ENCODE measurements around the gene MS4A8. TPM values are rescaled to one million over a fixed set of nuclear protein-coding genes. Genes with fewer than 3 reads are reported as not detected.
A peak's percentile ranks its signal among the peaks of the same experiment; 100 is the strongest.

MS4A8 gene
- total RNA-seq, 4 donors from 2014 or later, result 13.2 to 541 (median 356) TPM

DNA sequence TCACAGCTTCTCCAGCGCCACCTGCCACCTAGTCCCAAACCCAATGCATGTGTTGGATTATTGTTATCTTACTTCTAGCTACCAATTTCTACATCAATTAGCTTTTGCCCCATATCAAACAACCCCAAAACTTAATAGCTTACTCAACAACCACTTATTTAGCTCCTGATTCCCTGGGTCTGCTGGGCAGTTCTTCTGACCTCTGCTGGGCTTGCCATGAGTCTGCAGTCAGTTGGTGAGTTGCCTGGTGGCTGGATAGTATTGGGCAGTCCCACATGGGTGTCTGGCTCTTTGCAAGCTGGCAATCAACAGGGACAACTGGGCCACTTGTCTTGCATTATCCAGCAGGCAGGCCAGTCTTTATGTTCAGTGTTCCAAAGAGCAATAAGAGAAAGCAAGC, 43.6 kb downstream of the MS4A8 start:
- H3K4me3 ChIP-seq, result no peak overlapping the region
- no peaks in the 10 kb centered on the region for H3K4me1 ChIP-seq
- no peak overlapping the region for H3K27ac ChIP-seq
- H3K27me3 ChIP-seq, result no peaks in the 10 kb centered on the region
- DNase-seq, result no peak
- no peaks in the 10 kb centered on the region for H3K9me3 ChIP-seq
- TF ChIP-seq POLR2A (IDR thresholded peaks at IDR 0.05), result no peak
- TF ChIP-seq, protein P1, sequence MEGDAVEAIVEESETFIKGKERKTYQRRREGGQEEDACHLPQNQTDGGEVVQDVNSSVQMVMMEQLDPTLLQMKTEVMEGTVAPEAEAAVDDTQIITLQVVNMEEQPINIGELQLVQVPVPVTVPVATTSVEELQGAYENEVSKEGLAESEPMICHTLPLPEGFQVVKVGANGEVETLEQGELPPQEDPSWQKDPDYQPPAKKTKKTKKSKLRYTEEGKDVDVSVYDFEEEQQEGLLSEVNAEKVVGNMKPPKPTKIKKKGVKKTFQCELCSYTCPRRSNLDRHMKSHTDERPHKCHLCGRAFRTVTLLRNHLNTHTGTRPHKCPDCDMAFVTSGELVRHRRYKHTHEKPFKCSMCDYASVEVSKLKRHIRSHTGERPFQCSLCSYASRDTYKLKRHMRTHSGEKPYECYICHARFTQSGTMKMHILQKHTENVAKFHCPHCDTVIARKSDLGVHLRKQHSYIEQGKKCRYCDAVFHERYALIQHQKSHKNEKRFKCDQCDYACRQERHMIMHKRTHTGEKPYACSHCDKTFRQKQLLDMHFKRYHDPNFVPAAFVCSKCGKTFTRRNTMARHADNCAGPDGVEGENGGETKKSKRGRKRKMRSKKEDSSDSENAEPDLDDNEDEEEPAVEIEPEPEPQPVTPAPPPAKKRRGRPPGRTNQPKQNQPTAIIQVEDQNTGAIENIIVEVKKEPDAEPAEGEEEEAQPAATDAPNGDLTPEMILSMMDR (IDR thresholded peaks at IDR 0.05), result peak in 3 of 6 experiments; percentile 35 to 52 (median 45)
- H3K36me3 ChIP-seq, result no peaks in the 10 kb centered on the region

DNA sequence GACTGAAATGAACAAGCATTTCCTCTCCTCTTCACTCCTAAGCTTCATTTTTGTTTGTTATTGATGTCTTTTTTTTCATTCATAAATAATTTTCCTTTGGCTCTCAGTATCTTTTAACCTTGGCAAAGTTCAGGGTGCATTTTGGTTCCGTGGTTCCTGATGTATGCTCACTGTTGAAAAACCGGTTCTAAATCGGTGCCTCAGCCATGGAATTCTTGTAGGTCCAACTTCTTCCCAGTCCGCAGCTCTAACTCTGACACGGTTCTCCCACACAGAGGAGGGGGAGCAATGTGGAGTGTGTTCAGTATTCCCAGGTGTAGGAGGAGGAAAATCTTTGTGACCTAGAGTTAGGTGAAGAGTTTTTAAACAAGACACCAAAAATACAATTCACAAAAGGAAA, 44.7 kb downstream of the MS4A8 start:
- DNase-seq, result no peak
- Histone ChIP-seq H3K36me3 (no peaks in the 10 kb centered on the region), H3K4me1 (no peaks in the 10 kb centered on the region), H3K4me3 (no peak overlapping the region), H3K27me3 (no peaks in the 10 kb centered on the region), H3K9me3 (no peaks in the 10 kb centered on the region), H3K27ac (no peak overlapping the region)
- TF ChIP-seq, protein P1 (IDR thresholded peaks at IDR 0.05), result no peak
- TF ChIP-seq POLR2A (IDR thresholded peaks at IDR 0.05), result no peak

DNA sequence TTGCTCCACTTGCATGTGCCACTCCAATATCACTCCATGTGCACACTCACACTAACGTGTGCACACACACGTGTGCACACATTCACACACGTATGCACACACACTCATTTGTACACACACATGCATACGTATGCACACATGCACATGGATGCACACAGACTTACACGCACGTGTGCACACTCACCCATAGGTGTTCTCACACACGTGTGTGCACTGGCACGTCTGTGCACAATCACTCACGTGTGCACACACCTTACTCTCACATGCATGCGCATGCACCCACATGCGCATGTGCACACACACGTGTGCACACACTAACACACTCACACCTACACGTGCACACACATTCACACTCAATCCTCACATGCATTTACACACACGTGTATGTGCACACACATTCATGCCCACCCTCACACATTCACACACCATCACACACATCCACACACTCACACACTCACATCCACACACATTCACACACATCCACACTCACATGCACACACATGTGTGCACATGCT, 48.0 kb downstream of the MS4A8 start:
- H3K9me3 ChIP-seq, result no peaks in the 10 kb centered on the region
- no peak for DNase-seq
- TF ChIP-seq POLR2A (IDR thresholded peaks at IDR 0.05), result no peak
- TF ChIP-seq, protein P1 (IDR thresholded peaks at IDR 0.05), result no peak
- H3K36me3 ChIP-seq, result no peaks in the 10 kb centered on the region
- H3K4me1 ChIP-seq, result no peaks in the 10 kb centered on the region
- no peaks in the 10 kb centered on the region for H3K27me3 ChIP-seq
- no peak overlapping the region for H3K4me3 ChIP-seq
- no peak overlapping the region for H3K27ac ChIP-seq

DNA sequence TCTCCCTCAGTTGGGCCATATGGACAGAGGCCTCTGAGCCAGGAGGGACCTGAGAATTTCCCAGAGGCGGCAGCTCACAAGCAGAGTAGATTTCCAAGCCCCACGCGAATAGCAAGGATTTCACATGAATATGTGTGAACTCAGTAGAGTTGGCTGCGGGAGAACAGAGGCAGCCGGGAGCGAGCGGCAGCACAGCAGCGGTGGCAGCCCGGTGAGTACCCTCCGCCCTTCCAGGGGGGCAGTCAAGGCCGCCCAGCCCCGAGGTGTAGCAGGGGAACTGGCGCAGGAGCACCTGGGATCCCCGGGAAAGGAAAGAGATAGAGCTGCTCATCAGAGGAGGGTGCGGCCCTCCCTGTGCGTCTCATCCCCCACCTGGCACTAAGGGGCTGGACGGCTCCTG, 48.8 kb downstream of the MS4A8 start:
- no peaks in the 10 kb centered on the region for H3K27me3 ChIP-seq
- no peak overlapping the region for H3K27ac ChIP-seq
- no peaks in the 10 kb centered on the region for H3K9me3 ChIP-seq
- H3K36me3 ChIP-seq, result no peaks in the 10 kb centered on the region
- no peak for DNase-seq
- H3K4me3 ChIP-seq, result no peak overlapping the region
- H3K4me1 ChIP-seq, result peaks cover 0 to 4% (median 0%) of the 10 kb centered on the region in 4 donors
- TF ChIP-seq POLR2A (IDR thresholded peaks at IDR 0.05), result no peak
- TF ChIP-seq, protein P1 (IDR thresholded peaks at IDR 0.05), result no peak

DNA sequence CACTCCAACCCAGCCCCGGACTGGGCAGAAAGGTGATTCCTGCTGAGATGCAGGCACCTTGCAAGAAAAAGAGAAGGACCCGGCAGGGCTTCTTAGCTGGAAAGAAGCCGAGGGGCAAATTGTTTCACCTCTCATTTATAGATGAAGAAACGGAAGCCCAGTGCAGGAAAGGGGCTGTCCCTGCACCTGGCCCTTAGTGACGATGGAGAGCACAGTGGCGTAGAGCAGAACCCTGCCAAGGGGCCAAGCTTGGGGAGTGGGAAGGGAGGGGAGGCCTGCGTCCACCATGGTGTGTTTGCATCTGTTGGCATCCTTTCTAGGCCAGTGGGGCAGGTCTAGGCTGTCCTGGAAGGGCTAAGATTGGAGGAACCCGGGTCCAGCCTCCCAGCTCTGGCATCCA, 49.4 kb downstream of the MS4A8 start:
- no peak for DNase-seq
- peaks cover 0 to 9% (median 0%) of the 10 kb centered on the region in 4 donors for H3K4me1 ChIP-seq
- no peak overlapping the region for H3K27ac ChIP-seq
- no peaks in the 10 kb centered on the region for H3K27me3 ChIP-seq
- no peaks in the 10 kb centered on the region for H3K9me3 ChIP-seq
- no peaks in the 10 kb centered on the region for H3K36me3 ChIP-seq
- no peak overlapping the region for H3K4me3 ChIP-seq
- TF ChIP-seq, protein P1 (IDR thresholded peaks at IDR 0.05), result no peak
- TF ChIP-seq POLR2A (IDR thresholded peaks at IDR 0.05), result no peak

DNA sequence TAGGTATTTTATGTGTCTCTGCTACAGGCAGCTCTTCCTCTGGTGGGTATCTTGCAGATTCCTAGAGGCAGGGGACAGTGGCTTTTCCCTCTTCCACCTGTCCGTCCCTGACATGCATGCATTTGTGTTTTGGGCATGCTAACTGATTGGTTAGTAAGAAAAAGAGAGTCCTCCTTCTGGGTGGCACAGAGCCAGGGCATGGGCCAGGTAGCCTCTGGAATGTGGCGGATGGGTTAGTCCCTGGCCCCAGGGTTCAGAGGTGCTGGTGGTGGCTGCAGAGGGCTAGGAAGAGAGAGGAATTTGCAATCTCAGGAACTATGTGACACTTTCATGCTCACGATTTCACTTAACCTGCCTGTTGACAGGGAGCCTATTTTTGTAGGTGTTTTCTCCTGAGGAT, 51.5 kb downstream of the MS4A8 start:
- Histone ChIP-seq H3K36me3 (no peaks in the 10 kb centered on the region), H3K4me3 (no peak overlapping the region), H3K27me3 (no peaks in the 10 kb centered on the region), H3K27ac (no peak overlapping the region), H3K9me3 (no peaks in the 10 kb centered on the region), H3K4me1 (peaks cover 0 to 9% (median 0%) of the 10 kb centered on the region in 4 donors)
- DNase-seq, result no peak
- TF ChIP-seq POLR2A (IDR thresholded peaks at IDR 0.05), result no peak
- TF ChIP-seq, protein P1 (IDR thresholded peaks at IDR 0.05), result no peak

Measured in Peyer's patch (tissue), 4 donors.